H1 (cell line): Measurements from ENCODE around the gene EXOC2. TPM values are rescaled to one million over a fixed set of nuclear protein-coding genes. Genes with fewer than 3 reads are reported as not detected.

ENCODE experiments used
- CTCF ChIA-PET: fragments of 300-600 bp; sonication (Branson Sonifier 250); formaldehyde crosslinking; loops from one replicate; lab custom pipeline; 2021; ENCODE audit not compliant: partially characterized antibody; lab: Charles Lee
- POLR2A ChIA-PET: fragments of 300-600 bp; sonication (Branson Sonifier 250); formaldehyde crosslinking; loops from one replicate; lab custom pipeline; 2021; ENCODE audit warnings: inconsistent platforms; ENCODE audit not compliant: partially characterized antibody; lab: Charles Lee
- DNase-seq, 2 experiments: peaks; one replicate each; pipeline versions ENCODE4 v3.0.0 to v3.0.0-alpha.2; 2010 to 2022; ENCODE audit warnings: low spot score in 2 of 2, low read depth in 1 of 2, mixed read lengths in 1 of 2
- FAIRE-seq: peaks from 2 replicates; lab custom pipeline; 2011; peaks lifted over from hg19 to GRCh38; lab: Jason Lieb, UNC
- H2AFZ ChIP-seq: 2 replicates; pipeline ENCODE4 v1.8.1; 2012; ENCODE audit warnings: low read length, inconsistent platforms
- H2AK5ac ChIP-seq: 2 replicates; pipeline ENCODE4 v1.6.1; 2013; ENCODE audit warnings: low read depth, low read length
- H2BK120ac ChIP-seq: replicated peaks from 2 replicates; pipeline ENCODE3; 2013; ENCODE audit warnings: low read depth, low read length, inconsistent platforms
- H2BK12ac ChIP-seq: 2 replicates; pipeline ENCODE4 v1.6.1; 2013; ENCODE audit warnings: low read depth, low read length
- H2BK15ac ChIP-seq: 2 replicates; pipeline ENCODE4 v1.6.1; 2013; ENCODE audit warnings: low read length
- H2BK20ac ChIP-seq: 2 replicates; pipeline ENCODE4 v1.6.1; 2013; ENCODE audit warnings: low read length
- H2BK5ac ChIP-seq: 2 replicates; pipeline ENCODE4 v1.6.1; 2013; ENCODE audit warnings: low read depth, low read length
- H3K14ac ChIP-seq: 2 replicates; pipeline ENCODE4 v1.6.1; 2013; ENCODE audit warnings: inconsistent platforms; ENCODE audit not compliant: insufficient read length
- H3K18ac ChIP-seq: 2 replicates; pipeline ENCODE4 v1.6.1; 2013; ENCODE audit warnings: low read length; ENCODE audit errors: extremely low read depth
- H3K23ac ChIP-seq: 2 replicates; pipeline ENCODE4 v1.6.1; 2013; ENCODE audit warnings: inconsistent platforms; ENCODE audit not compliant: insufficient read length
- H3K23me2 ChIP-seq: 2 replicates; pipeline ENCODE4 v1.6.1; 2013; ENCODE audit warnings: low read depth, low read length
- H3K27ac ChIP-seq: 2 replicates; pipeline ENCODE4 v1.6.1; 2011; ENCODE audit warnings: low read depth, low read length, inconsistent platforms
- H3K27me3 ChIP-seq, 4 experiments: replicated peaks in 1 of 4; 1 replicate in 1 of 4; 2 replicates in 3 of 4; pipeline versions ENCODE4 v1.6.1 to v1.8.1; 2011 to 2013; ENCODE audit warnings: low read length in 3 of 4, mild to moderate bottlenecking in 3 of 4, inconsistent platforms in 2 of 4, mixed read lengths in 2 of 4, moderate library complexity in 1 of 4; ENCODE audit not compliant: control insufficient read depth in 3 of 4, insufficient read depth in 3 of 4; ENCODE audit errors: extremely low read depth in 1 of 4
- H3K36me3 ChIP-seq, 4 experiments: 2 replicates each; pipeline versions ENCODE4 v1.6.1 to v1.8.1; 2011 to 2013; ENCODE audit warnings: mild to moderate bottlenecking in 4 of 4, low read length in 3 of 4, moderate library complexity in 2 of 4, control low read depth in 1 of 4, inconsistent platforms in 1 of 4; ENCODE audit not compliant: insufficient read depth in 4 of 4, control insufficient read depth in 2 of 4
- H3K4ac ChIP-seq: replicated peaks from 2 replicates; pipeline ENCODE3; 2013; ENCODE audit warnings: low read length, low read depth, mixed read lengths, inconsistent platforms; ENCODE audit not compliant: insufficient read length
- H3K4me1 ChIP-seq, 4 experiments: replicated peaks in 1 of 4; 1 replicate in 1 of 4; 2 replicates in 3 of 4; pipeline versions ENCODE4 v1.6.1 to v1.8.1; 2011 to 2013; ENCODE audit warnings: low read length in 3 of 4, inconsistent platforms in 2 of 4, mixed read lengths in 1 of 4; ENCODE audit not compliant: insufficient read depth in 4 of 4, control insufficient read depth in 3 of 4
- H3K4me2 ChIP-seq, 2 experiments: 2 replicates each; pipeline versions ENCODE4 v1.6.1 to v1.8.1; 2011 to 2013; ENCODE audit warnings: low read depth in 2 of 2, low read length in 2 of 2, control low read depth in 1 of 2, inconsistent platforms in 1 of 2, mild to moderate bottlenecking in 1 of 2; ENCODE audit not compliant: insufficient read depth in 1 of 2
- H3K4me3 ChIP-seq, 4 experiments: fragments of 200-600, 300-600 bp in 1 of 4; sonication (generic), shearing (Covaris generic), sonication (Bioruptor Twin) in 1 of 4; 2 replicates each; pipeline versions ENCODE4 v1.5.1 to v1.8.1; 2011 to 2016; ENCODE audit warnings: low read length in 4 of 4, low read depth in 3 of 4, control low read depth in 2 of 4, inconsistent platforms in 2 of 4, mild to moderate bottlenecking in 2 of 4, mixed read lengths in 1 of 4, moderate library complexity in 1 of 4; ENCODE audit not compliant: insufficient read depth in 2 of 4; ENCODE audit errors: extremely low read depth in 1 of 4
- H3K56ac ChIP-seq: replicated peaks from 2 replicates; pipeline ENCODE3; 2013; ENCODE audit warnings: low read depth, mild to moderate bottlenecking, mixed read lengths, low read length, inconsistent platforms; ENCODE audit not compliant: insufficient read length
- H3K79me1 ChIP-seq: 2 replicates; pipeline ENCODE4 v1.6.1; 2013; ENCODE audit warnings: low read depth, low read length, control low read depth
- H3K79me2 ChIP-seq, 2 experiments: 2 replicates each; pipeline versions ENCODE4 v1.6.1 to v1.8.1; 2012 to 2013; ENCODE audit warnings: low read length in 2 of 2, mild to moderate bottlenecking in 2 of 2, inconsistent platforms in 1 of 2; ENCODE audit not compliant: insufficient read depth in 2 of 2, control insufficient read depth in 1 of 2
- H3K9ac ChIP-seq, 4 experiments: replicated peaks in 1 of 4; 1 replicate in 1 of 4; 2 replicates in 3 of 4; pipeline versions ENCODE4 v1.6.1 to v1.8.1; 2011 to 2013; ENCODE audit warnings: low read depth in 3 of 4, low read length in 3 of 4, control low read depth in 2 of 4, mild to moderate bottlenecking in 2 of 4, moderate library complexity in 2 of 4, inconsistent platforms in 1 of 4; ENCODE audit errors: extremely low read depth in 1 of 4
- H3K9me3 ChIP-seq, 2 experiments: 2 replicates each; pipeline versions ENCODE4 v1.6.1 to v1.8.1; 2012 to 2013; ENCODE audit warnings: mild to moderate bottlenecking in 2 of 2, moderate library complexity in 2 of 2, control low read depth in 1 of 2, inconsistent platforms in 1 of 2, low read depth in 1 of 2, low read length in 1 of 2, mixed read lengths in 1 of 2; ENCODE audit not compliant: insufficient read depth in 2 of 2
- H4K20me1 ChIP-seq, 2 experiments: replicated peaks in 1 of 2; 2 replicates each; pipeline versions ENCODE3 to v1.8.1; 2011 to 2013; ENCODE audit warnings: inconsistent platforms in 2 of 2, low read length in 2 of 2, mild to moderate bottlenecking in 1 of 2; ENCODE audit not compliant: insufficient read depth in 2 of 2, control insufficient read depth in 1 of 2
- H4K5ac ChIP-seq: 2 replicates; pipeline ENCODE4 v1.6.1; 2013; ENCODE audit warnings: low read length, low read depth, mixed read lengths, inconsistent platforms; ENCODE audit not compliant: insufficient read length
- H4K8ac ChIP-seq: 2 replicates; pipeline ENCODE4 v1.8.0; 2013; ENCODE audit warnings: mild to moderate bottlenecking, moderate library complexity, low read length, inconsistent platforms; ENCODE audit not compliant: insufficient read depth; ENCODE audit errors: extremely low read depth
- H4K91ac ChIP-seq: replicated peaks from 2 replicates; pipeline ENCODE3; 2013; ENCODE audit warnings: low read length, mixed read lengths, inconsistent platforms; ENCODE audit not compliant: insufficient read length
- E2F6 ChIP-seq: IDR thresholded peaks from 2 replicates; pipeline ENCODE4 v1.6.1; 2012; ENCODE audit warnings: inconsistent platforms
- HDAC6 ChIP-seq: IDR thresholded peaks from one replicate; pipeline ENCODE4 v1.7.1; 2012; ENCODE audit warnings: low read depth, mild to moderate bottlenecking, inconsistent platforms, low read length, moderate library complexity
- JUND ChIP-seq: IDR thresholded peaks from 2 replicates; pipeline ENCODE4 v1.6.1; 2011; ENCODE audit warnings: mild to moderate bottlenecking, improper control_type of control experiment, low read length
- NANOG ChIP-seq: IDR thresholded peaks from 2 replicates; pipeline ENCODE4 v1.6.1; 2011; ENCODE audit warnings: low read length, low read depth, mild to moderate bottlenecking, inconsistent platforms; ENCODE audit not compliant: insufficient read depth, poor library complexity, severe bottlenecking
- POLR2A ChIP-seq, 2 experiments: IDR thresholded peaks; 1 replicate in 1 of 2; 2 replicates in 1 of 2; pipeline ENCODE4 v1.6.1; 2011; ENCODE audit warnings: low read depth in 2 of 2, low read length in 2 of 2, mild to moderate bottlenecking in 2 of 2; ENCODE audit errors: control extremely low read depth in 1 of 2
- RBBP5 ChIP-seq: IDR thresholded peaks from 2 replicates; pipeline ENCODE4 v1.7.1; 2012; ENCODE audit warnings: low read depth, mild to moderate bottlenecking, inconsistent platforms, low read length, moderate library complexity, borderline replicate concordance
- SIN3A ChIP-seq, 2 experiments: IDR thresholded peaks in 1 of 2; conservative IDR thresholded peaks in 1 of 2; 2 replicates each; pipeline ENCODE4 v1.6.1; 2011 to 2012; ENCODE audit warnings: low read length in 2 of 2, improper control_type of control experiment in 1 of 2, low read depth in 1 of 2, mild to moderate bottlenecking in 1 of 2
- SUZ12 ChIP-seq: fragments of 200-600 bp; sonication (generic); IDR thresholded peaks from 2 replicates; pipeline ENCODE4 v1.6.1; 2012; ENCODE audit warnings: mild to moderate bottlenecking, inconsistent platforms, low read length, moderate library complexity, mixed read lengths
- TAF1 ChIP-seq: IDR thresholded peaks from 2 replicates; pipeline ENCODE4 v1.6.1; 2011; ENCODE audit warnings: mild to moderate bottlenecking, low read depth, low read length
- TCF12 ChIP-seq: IDR thresholded peaks from 2 replicates; pipeline ENCODE4 v1.6.1; 2011; ENCODE audit warnings: low read depth, mild to moderate bottlenecking, low read length
- USF2 ChIP-seq: IDR thresholded peaks from 2 replicates; pipeline ENCODE4 v1.6.1; 2011; ENCODE audit warnings: low read length, improper control_type of control experiment
- YY1 ChIP-seq: IDR thresholded peaks from 2 replicates; pipeline ENCODE4 v1.6.1; 2011; ENCODE audit warnings: low read depth, mild to moderate bottlenecking, low read length
- ZNF274 ChIP-seq: IDR thresholded peaks from 2 replicates; pipeline ENCODE4 v1.7.0; 2012; ENCODE audit warnings: low read length, borderline replicate concordance; ENCODE audit errors: extremely low read depth
- WGBS, 2 experiments: shearing (Covaris generic) in 1 of 2; methylation state at CpG; one replicate each; pipeline versions ENCODE4 v1.1.6 to v1.1.7; 2013 to 2015; ENCODE audit warnings: low lambda C conversion rate in 2 of 2, mixed read lengths in 2 of 2, inconsistent platforms in 1 of 2, low coverage in 1 of 2, missing lambda C conversion rate in 1 of 2; ENCODE audit not compliant: insufficient replicate concordance in 2 of 2, insufficient coverage in 1 of 2, insufficient read length in 1 of 2; ENCODE audit errors: extremely low coverage in 1 of 2, missing lambda C conversion rate in 1 of 2; 5-methylcytosine and 5-hydroxymethylcytosine counted together
- polyA plus RNA-seq, 7 experiments: library from polyadenylated mRNA; depleted of rRNA in 3 of 7; stranded (reverse) in 5 of 7; unstranded in 2 of 7; fragments of >200 nt in 5 of 7; fragments of 200-250 nt in 2 of 7; gene quantifications; 1 replicate in 5 of 7; 2 replicates in 1 of 7; 4 replicates in 1 of 7; pipeline versions ENCODE4 v1.2.1 to v1.2.3, GENCODE V29; 2011 to 2013; ENCODE audit warnings: missing spikeins in 2 of 7, mixed read lengths in 2 of 7
- total RNA-seq: library from RNA; stranded (reverse); fragmentation: NEBNext Ultra II Directional; extraction: Animal tissue kit (Norgen Biotek cat#: 25700); gene quantifications from 2 replicates; pipeline ENCODE4 v1.2.1, GENCODE V29; 2021

EXOC2 gene
- total and polyA plus RNA-seq, 2 of the 8 experiments (the other 6 are each of a cell fraction or from before 2014, with no cell fraction given) = 25.5 to 44.4 TPM

- Histone ChIP-seq H3K23ac (no peak overlapping the region), H3K18ac (no peak overlapping the region; the same call in 1 of the 2 replicates), H2AFZ (no peak overlapping the region), H2BK120ac (no peak overlapping the region), H4K5ac (no peak overlapping the region), H4K91ac (no peak overlapping the region), H3K27ac (no peak overlapping the region), H2BK20ac (no peak overlapping the region), H3K23me2 (no peaks in the 10 kb centered on the region), H3K9ac (no peak overlapping the region), H3K36me3 (no peaks in the 10 kb centered on the region), H4K20me1 (no peaks in the 10 kb centered on the region), H2BK12ac (no peak overlapping the region), H3K27me3 (no peaks in the 10 kb centered on the region), H3K4me1 (peaks cover 2 to 15% (median 10%) of the 10 kb centered on the region in 4 experiments; a peak in 5 of 7 replicates), H3K56ac (no peak overlapping the region), H2AK5ac (no peak overlapping the region), H3K9me3 (no peaks in the 10 kb centered on the region), H3K4ac (no peak overlapping the region), H3K4me2 (peak overlapping the region; percentile 46 to 49), H2BK15ac (no peak overlapping the region), H3K14ac (no peak overlapping the region), H3K79me1 (no peaks in the 10 kb centered on the region), H4K8ac (no peak overlapping the region), H3K4me3 (no peak overlapping the region), H2BK5ac (no peak overlapping the region), H3K79me2 (no peaks in the 10 kb centered on the region)
- DNase-seq = no peak
- 59% methylated on average over 4 of the region's 4 CpGs; no CpG with 5 or more reads in 1 of the 2 experiments for WGBS, 2 experiments
- ChIA-PET CTCF (interaction anchor here (1.0 to 3.5 kb wide), 8 partner anchors 9 to 304 kb away, joined by 3 to 20 read pairs (median 4); partner anchors contain the start of gene EXOC2), POLR2A (interaction anchor here (0.7 kb wide), 1 partner anchor 42 kb away, joined by 4 read pairs; no protein-coding TSS in a partner anchor)
- no peak for FAIRE-seq
- no peak for TF ChIP-seq TCF12
- no peak for TF ChIP-seq TAF1
- TF ChIP-seq YY1 = no peak
- no peak for TF ChIP-seq E2F6
- no peak for TF ChIP-seq SIN3A (conservative IDR thresholded peaks at IDR 0.05 in 1 of 2, IDR thresholded peaks at IDR 0.05 in 1 of 2; ENCODE audit: low read depth in 1 of 2, low read length in 2 of 2)
- TF ChIP-seq SUZ12 = no peak
- TF ChIP-seq RBBP5 = no peak
- no peak for TF ChIP-seq POLR2A (IDR thresholded peaks at IDR 0.05; ENCODE audit: control extremely low read depth in 1 of 2, low read depth in 2 of 2, low read length in 2 of 2)
- no peak for TF ChIP-seq ZNF274
- TF ChIP-seq USF2 = no peak
- TF ChIP-seq JUND = no peak
- no peak for TF ChIP-seq HDAC6
- no peak for TF ChIP-seq NANOG
Measured at GRCh38 chr6:701215-701614, 8.3 kb upstream of the EXOC2 start.
